CD4-positive, alpha-beta memory T cell (primary cell): ENCODE data around the gene BRIP1. TPM values are rescaled to one million over a fixed set of nuclear protein-coding genes. Genes with fewer than 3 reads are reported as not detected.

Experiments
- CTCF ChIA-PET: fragments of 350-600 bp; sonication (Branson Sonifier 250); formaldehyde crosslinking; loops from one replicate; lab custom pipeline; 2021; ENCODE audit warnings: inconsistent platforms; ENCODE audit not compliant: partially characterized antibody; lab: Charles Lee
- POLR2A ChIA-PET: fragments of 350-600 bp; sonication (Branson Sonifier 250); formaldehyde crosslinking; loops from one replicate; lab custom pipeline; 2021; ENCODE audit not compliant: partially characterized antibody; lab: Charles Lee
- DNase-seq, 5 donors: peaks; one replicate each; pipeline versions ENCODE4 v3.0.0 to v3.0.0-alpha.2; 2020 to 2022; ENCODE audit warnings: mixed read lengths in 1 of 5
- H3K27ac ChIP-seq: one replicate; pipeline ENCODE4 v1.7.0; 2013; ENCODE audit warnings: low read depth, low read length
- H3K27me3 ChIP-seq: 2 replicates; pipeline ENCODE4 v1.7.0; 2013; ENCODE audit warnings: mild to moderate bottlenecking, low read length, moderate library complexity; ENCODE audit not compliant: insufficient read depth
- H3K36me3 ChIP-seq: 2 replicates; pipeline ENCODE4 v1.7.0; 2013; ENCODE audit warnings: mild to moderate bottlenecking, low read length, moderate library complexity; ENCODE audit not compliant: insufficient read depth
- H3K4me1 ChIP-seq: 2 replicates; pipeline ENCODE4 v1.7.0; 2013; ENCODE audit warnings: mild to moderate bottlenecking, low read length, moderate library complexity; ENCODE audit not compliant: insufficient read depth
- H3K4me3 ChIP-seq, 2 donors: one replicate each; pipeline ENCODE4 v1.7.0; 2013; ENCODE audit warnings: low read length in 2 of 2, mild to moderate bottlenecking in 1 of 2
- H3K9me3 ChIP-seq, 2 donors: one replicate each; pipeline ENCODE4 v1.7.0; 2013; ENCODE audit warnings: low read length in 2 of 2, control low read depth in 1 of 2; ENCODE audit not compliant: control insufficient read depth in 1 of 2
- H3K27ac Mint-ChIP-seq, 7 donors: one replicate each; pipeline ENCODE4 v1.8.0; 2020 to 2021; ENCODE audit warnings: mixed read lengths in 7 of 7, mild to moderate bottlenecking in 6 of 7, inconsistent platforms in 3 of 7, moderate library complexity in 3 of 7
- H3K27me3 Mint-ChIP-seq, 2 donors: one replicate each; pipeline ENCODE4 v1.8.0; 2020 to 2021; ENCODE audit warnings: mixed read lengths in 2 of 2
- H3K36me3 Mint-ChIP-seq, 2 donors: one replicate each; pipeline ENCODE4 v1.8.0; 2020 to 2021; ENCODE audit warnings: mixed read lengths in 2 of 2, inconsistent platforms in 1 of 2, mild to moderate bottlenecking in 1 of 2
- H3K4me1 Mint-ChIP-seq, 4 donors: one replicate each; pipeline ENCODE4 v1.8.0; 2020 to 2021; ENCODE audit warnings: mixed read lengths in 4 of 4, mild to moderate bottlenecking in 1 of 4
- H3K4me3 Mint-ChIP-seq, 8 donors: one replicate each; pipeline ENCODE4 v1.8.0; 2020 to 2021; ENCODE audit warnings: mixed read lengths in 8 of 8, mild to moderate bottlenecking in 7 of 8, moderate library complexity in 6 of 8, inconsistent platforms in 3 of 8
- H3K9me3 Mint-ChIP-seq, 8 donors: one replicate each; pipeline ENCODE4 v1.8.0; 2020 to 2021; ENCODE audit warnings: mixed read lengths in 8 of 8, mild to moderate bottlenecking in 5 of 8, inconsistent platforms in 3 of 8, moderate library complexity in 1 of 8
- intact Hi-C: fragments of 100-400 bp; cut with micrococcal nuclease; formaldehyde crosslinking; loops from one replicate; pipeline ENCODE4 v1.15.1; 2023
- polyA plus RNA-seq, 2 donors: library from polyadenylated mRNA; unstranded; fragments of 300-500 nt; fragmentation: Illumina TruSeq; gene quantifications; one replicate each; pipeline ENCODE4 v1.2.3, GENCODE V29; 2021
- total RNA-seq, 2 experiments: library from RNA; stranded (reverse); gene quantifications; one replicate each; pipeline ENCODE4 v1.2.3, GENCODE V29; 2021

BRIP1 gene
- total and polyA plus RNA-seq, 4 experiments from 2014 or later, result 0.31 to 1.7 (median 1.3) TPM

- Histone ChIP-seq H3K4me3 (no peak overlapping the region), H3K36me3 (no peaks in the 10 kb centered on the region), H3K9me3 (no peaks in the 10 kb centered on the region), H3K27ac (no peak overlapping the region), H3K27me3 (no peaks in the 10 kb centered on the region), H3K4me1 (no peaks in the 10 kb centered on the region)
- Mint-ChIP-seq H3K4me1 (no peaks in the 10 kb centered on the region), H3K4me3 (no peak overlapping the region), H3K36me3 (no peaks in the 10 kb centered on the region), H3K27ac (no peak overlapping the region), H3K27me3 (peaks cover 35 to 38% of the 10 kb centered on the region in 2 donors), H3K9me3 (peaks cover 0 to 10% (median 9%) of the 10 kb centered on the region in 8 donors)
- intact Hi-C loops, result loop anchor here (5.0 to 10.0 kb wide), 2 partner anchors 590 to 1332 kb away; partner anchors contain the start of gene TANC2
- ChIA-PET POLR2A (no interaction called here), CTCF (interaction anchor here (0.6 to 1.8 kb wide), 8 partner anchors 10 to 794 kb away, joined by 3 to 8 read pairs (median 4); no protein-coding TSS in a partner anchor)
- no peak for DNase-seq
Measured at GRCh38 chr17:61634942-61635538, 228.3 kb downstream of the BRIP1 start.

- Mint-ChIP-seq H3K9me3 (peaks cover 0 to 10% (median 9%) of the 10 kb centered on the region in 8 donors), H3K4me1 (no peaks in the 10 kb centered on the region), H3K36me3 (no peaks in the 10 kb centered on the region), H3K27me3 (peaks cover 33 to 38% of the 10 kb centered on the region in 2 donors), H3K4me3 (no peak overlapping the region), H3K27ac (no peak overlapping the region)
- ChIA-PET POLR2A (no interaction called here), CTCF (interaction anchor here (1.3 to 1.7 kb wide), 4 partner anchors 12 to 432 kb away, joined by 3 to 8 read pairs (median 4); no protein-coding TSS in a partner anchor)
- H3K9me3 ChIP-seq, result no peaks in the 10 kb centered on the region
- no peak overlapping the region for H3K27ac ChIP-seq
- no peak for DNase-seq
- H3K4me3 ChIP-seq, result no peak overlapping the region
- intact Hi-C loops, result loop anchor here (10.0 kb wide), 1 partner anchor 591 kb away; no protein-coding TSS in a partner anchor
- H3K4me1 ChIP-seq, result no peaks in the 10 kb centered on the region
- no peaks in the 10 kb centered on the region for H3K27me3 ChIP-seq
- no peaks in the 10 kb centered on the region for H3K36me3 ChIP-seq
Measured at GRCh38 chr17:61634011-61634539, 229.3 kb downstream of the BRIP1 start.

- Histone ChIP-seq H3K36me3 (no peaks in the 10 kb centered on the region), H3K4me1 (no peaks in the 10 kb centered on the region), H3K27me3 (no peaks in the 10 kb centered on the region), H3K9me3 (no peaks in the 10 kb centered on the region), H3K4me3 (no peak overlapping the region), H3K27ac (no peak overlapping the region)
- CTCF ChIA-PET, result interaction anchor here (1.3 kb wide), 1 partner anchor 433 kb away, joined by 3 read pairs; no protein-coding TSS in a partner anchor
- Mint-ChIP-seq H3K4me3 (no peak overlapping the region), H3K27me3 (peaks cover 29 to 34% of the 10 kb centered on the region in 2 donors), H3K4me1 (no peaks in the 10 kb centered on the region), H3K9me3 (peaks cover 0 to 10% (median 9%) of the 10 kb centered on the region in 8 donors), H3K27ac (no peak overlapping the region), H3K36me3 (no peaks in the 10 kb centered on the region)
- intact Hi-C loops, result loop anchor here (10.0 kb wide), 1 partner anchor 592 kb away; no protein-coding TSS in a partner anchor
- DNase-seq, result no peak
- POLR2A ChIA-PET, result no interaction called here
Measured at GRCh38 chr17:61632826-61633225, 230.5 kb downstream of the BRIP1 start.

DNA sequence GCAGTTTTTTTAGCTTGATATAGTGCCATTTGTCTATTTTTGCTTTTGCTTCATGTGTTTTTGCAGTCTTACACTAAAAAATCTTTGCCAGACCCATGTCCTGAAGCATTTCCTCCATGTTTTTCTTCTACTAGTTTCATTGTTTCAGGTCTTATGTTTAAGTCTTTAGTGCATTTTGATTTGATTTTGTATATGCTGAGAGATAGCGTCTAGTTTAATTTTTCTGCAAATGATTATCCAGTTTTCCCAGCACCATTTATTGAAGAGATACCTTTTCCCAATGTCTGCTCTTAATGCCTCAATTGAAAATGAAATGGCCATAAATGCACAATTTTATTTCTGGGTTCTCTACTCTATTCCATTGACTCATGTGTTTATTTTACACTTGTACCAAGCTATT lies 231.5 kb downstream of the BRIP1 start:
- Mint-ChIP-seq H3K9me3 (peaks cover 0 to 10% (median 9%) of the 10 kb centered on the region in 8 donors), H3K36me3 (no peaks in the 10 kb centered on the region), H3K27ac (no peak overlapping the region), H3K4me1 (no peaks in the 10 kb centered on the region), H3K4me3 (no peak overlapping the region), H3K27me3 (peaks cover 24 to 29% of the 10 kb centered on the region in 2 donors)
- ChIA-PET CTCF (interaction anchor here (1.8 kb wide), 1 partner anchor 434 kb away, joined by 5 read pairs; no protein-coding TSS in a partner anchor), POLR2A (no interaction called here)
- H3K9me3 ChIP-seq, result no peaks in the 10 kb centered on the region
- H3K27me3 ChIP-seq, result no peaks in the 10 kb centered on the region
- no peak overlapping the region for H3K27ac ChIP-seq
- H3K4me1 ChIP-seq, result no peaks in the 10 kb centered on the region
- no peak overlapping the region for H3K4me3 ChIP-seq
- intact Hi-C loops, result loop anchor here (10.0 kb wide), 1 partner anchor 593 kb away; no protein-coding TSS in a partner anchor
- H3K36me3 ChIP-seq, result no peaks in the 10 kb centered on the region
- no peak for DNase-seq

Other genes with a start within 250 kb of the BRIP1 start
- 10 to 100 TPM; 18.4 to 18.7 TPM for gene INTS2, start 64.5 kb upstream of the BRIP1 start, total RNA-seq
- gene INTS2, start 64.5 kb upstream of the BRIP1 start, polyA plus RNA-seq, result 1 to 10 TPM; 3.9 to 8.1 TPM
- gene MED13, start 201.8 kb upstream of the BRIP1 start, total RNA-seq, result 10 to 100 TPM; 77.8 to 85.4 TPM
- gene MED13, start 201.8 kb upstream of the BRIP1 start, polyA plus RNA-seq, result 1 to 10 TPM; 1.8 to 4.4 TPM